ENCODE data around the gene VAV1.

DNA sequence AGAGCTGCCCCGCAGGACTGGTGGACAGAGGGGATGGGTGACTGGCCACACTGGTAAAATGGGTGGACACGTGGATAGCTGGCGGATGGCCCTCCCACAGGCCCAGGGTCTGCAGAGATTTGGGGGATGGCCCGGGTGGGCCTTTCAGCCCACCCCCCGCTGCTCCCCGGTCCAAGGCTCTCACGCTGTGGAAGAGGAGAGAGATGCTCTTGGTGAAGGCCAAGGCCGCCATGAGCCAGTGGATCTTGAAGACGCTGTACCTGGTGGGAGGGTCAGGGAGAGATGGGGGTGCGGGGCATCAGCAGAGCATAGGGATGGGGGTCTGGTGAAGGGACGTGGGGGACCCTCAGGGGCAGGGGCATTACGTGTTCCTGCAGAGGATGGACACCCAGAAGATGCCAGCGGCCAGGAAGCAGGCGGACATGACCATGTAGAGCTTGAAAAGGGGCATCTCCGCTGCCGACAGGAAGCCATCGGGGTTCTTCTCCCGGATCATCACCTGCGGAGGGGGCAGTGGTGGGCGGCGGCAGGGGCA is 39.6 kb upstream of the VAV1 start:
- TF ChIP-seq POLR2A (IDR thresholded peaks at IDR 0.05; ENCODE audit: low read depth, low read length) (no peak), POLR2AphosphoS5 (IDR thresholded peaks at IDR 0.05; ENCODE audit: insufficient read depth, low read depth, low read length) (no peak), JUN (IDR thresholded peaks at IDR 0.05; ENCODE audit: borderline replicate concordance, insufficient read depth, insufficient read length, low read depth) (no peak), EZH2 (IDR thresholded peaks at IDR 0.05; ENCODE audit: borderline replicate concordance, low read depth, low read length, severe bottlenecking) (no peak), FOS (IDR thresholded peaks at IDR 0.05; ENCODE audit: borderline replicate concordance, insufficient read depth, low read length) (no peak), GATA2 (IDR thresholded peaks at IDR 0.05; ENCODE audit: insufficient read depth, insufficient read length, low read depth, low read length) (no peak), MYC (IDR thresholded peaks at IDR 0.05; ENCODE audit: low read depth, low read length) (no peak)
- TF ChIP-seq, protein P1, sequence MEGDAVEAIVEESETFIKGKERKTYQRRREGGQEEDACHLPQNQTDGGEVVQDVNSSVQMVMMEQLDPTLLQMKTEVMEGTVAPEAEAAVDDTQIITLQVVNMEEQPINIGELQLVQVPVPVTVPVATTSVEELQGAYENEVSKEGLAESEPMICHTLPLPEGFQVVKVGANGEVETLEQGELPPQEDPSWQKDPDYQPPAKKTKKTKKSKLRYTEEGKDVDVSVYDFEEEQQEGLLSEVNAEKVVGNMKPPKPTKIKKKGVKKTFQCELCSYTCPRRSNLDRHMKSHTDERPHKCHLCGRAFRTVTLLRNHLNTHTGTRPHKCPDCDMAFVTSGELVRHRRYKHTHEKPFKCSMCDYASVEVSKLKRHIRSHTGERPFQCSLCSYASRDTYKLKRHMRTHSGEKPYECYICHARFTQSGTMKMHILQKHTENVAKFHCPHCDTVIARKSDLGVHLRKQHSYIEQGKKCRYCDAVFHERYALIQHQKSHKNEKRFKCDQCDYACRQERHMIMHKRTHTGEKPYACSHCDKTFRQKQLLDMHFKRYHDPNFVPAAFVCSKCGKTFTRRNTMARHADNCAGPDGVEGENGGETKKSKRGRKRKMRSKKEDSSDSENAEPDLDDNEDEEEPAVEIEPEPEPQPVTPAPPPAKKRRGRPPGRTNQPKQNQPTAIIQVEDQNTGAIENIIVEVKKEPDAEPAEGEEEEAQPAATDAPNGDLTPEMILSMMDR (IDR thresholded peaks at IDR 0.05; ENCODE audit: extremely low read depth in 1 of 2, insufficient read depth in 1 of 2, low read depth in 1 of 2, low read length in 2 of 2) = no peak
- TF ChIP-seq, protein P2, sequence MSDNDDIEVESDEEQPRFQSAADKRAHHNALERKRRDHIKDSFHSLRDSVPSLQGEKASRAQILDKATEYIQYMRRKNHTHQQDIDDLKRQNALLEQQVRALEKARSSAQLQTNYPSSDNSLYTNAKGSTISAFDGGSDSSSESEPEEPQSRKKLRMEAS (IDR thresholded peaks at IDR 0.05; ENCODE audit: insufficient read depth, insufficient read length) = no peak
